Activated B cell treated with CpG ODN at 0.5 μM for 24 hours (primary cell): Measurements from ENCODE around the gene PKD1. TPM values are rescaled to one million over a fixed set of nuclear protein-coding genes. Genes with fewer than 3 reads are reported as not detected.
"Not testable (repeated sequence)": the region's sequence is repeated elsewhere in the genome, so short reads cannot be mapped to it uniquely, and the experiment has no call there.

ENCODE experiments used
- ATAC-seq: fragments of 200-7000 bp; cut with Tn5 transposase; one replicate; pipeline ENCODE4 v1.10.0; 2021; ENCODE audit warnings: low read depth, mild to moderate bottlenecking, moderate library complexity
- CTCF ChIA-PET: fragments of 350-600 bp; sonication (Branson Sonifier 250); formaldehyde crosslinking; loops from one replicate; lab custom pipeline; 2021; ENCODE audit warnings: antibody characterized with exemption; lab: Charles Lee
- POLR2A ChIA-PET: fragments of 350-600 bp; sonication (Branson Sonifier 250); formaldehyde crosslinking; loops from one replicate; lab custom pipeline; 2021; ENCODE audit warnings: antibody characterized with exemption; lab: Charles Lee
- DNase-seq: peaks from one replicate; pipeline ENCODE4 v3.0.0; 2022
- H3K27ac Mint-ChIP-seq: one replicate; pipeline ENCODE4 v1.8.0; 2020; ENCODE audit warnings: mixed read lengths
- H3K27me3 Mint-ChIP-seq: one replicate; pipeline ENCODE4 v1.8.0; 2021; ENCODE audit warnings: mixed read lengths
- H3K36me3 Mint-ChIP-seq: one replicate; pipeline ENCODE4 v1.8.0; 2021; ENCODE audit warnings: low read depth, mixed read lengths
- H3K4me1 Mint-ChIP-seq: one replicate; pipeline ENCODE4 v1.8.0; 2021; ENCODE audit warnings: mixed read lengths
- H3K4me3 Mint-ChIP-seq: one replicate; pipeline ENCODE4 v1.8.0; 2020; ENCODE audit warnings: mild to moderate bottlenecking, mixed read lengths
- H3K9me3 Mint-ChIP-seq: one replicate; pipeline ENCODE4 v1.8.0; 2020; ENCODE audit warnings: mixed read lengths
- intact Hi-C: fragments of 100-400 bp; cut with micrococcal nuclease; formaldehyde crosslinking; loops from one replicate; pipeline ENCODE4 v1.15.1; 2024
- total RNA-seq: library from RNA; stranded (reverse); gene quantifications from 2 replicates; pipeline ENCODE4 v1.2.3, GENCODE V29; 2022

PKD1 gene
- total RNA-seq, 1 donor from 2014 or later = 84.2 TPM

GRCh38 chr16:2109872-2110271, 25.8 kb downstream of the PKD1 start:
- H3K27ac Mint-ChIP-seq, DNase-seq, H3K4me1 Mint-ChIP-seq, intact Hi-C loops, H3K4me3 Mint-ChIP-seq, CTCF ChIA-PET, H3K9me3 Mint-ChIP-seq, H3K27me3 Mint-ChIP-seq, POLR2A ChIA-PET, ATAC-seq: not testable (repeated sequence)
- H3K36me3 Mint-ChIP-seq = peaks cover 25% of the 10 kb centered on the region

DNA sequence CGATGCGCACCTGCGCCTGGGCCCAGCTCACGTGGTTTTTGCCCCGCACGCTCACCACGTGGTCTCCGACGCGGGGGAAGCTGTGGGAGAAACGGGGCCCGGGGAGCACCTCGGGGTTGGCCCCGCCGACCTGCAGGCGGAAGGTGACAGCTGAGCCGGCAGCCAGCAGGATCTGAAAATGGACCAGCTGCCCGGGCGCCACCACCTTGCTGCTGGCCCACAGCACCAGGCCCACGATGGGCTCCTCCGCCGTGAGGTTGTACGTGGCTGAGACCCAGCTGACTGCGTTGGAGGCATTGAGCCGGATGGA, 26.5 kb downstream of the PKD1 start:
- ATAC-seq, CTCF ChIA-PET, intact Hi-C loops, H3K9me3 Mint-ChIP-seq, H3K27ac Mint-ChIP-seq, H3K27me3 Mint-ChIP-seq, H3K4me3 Mint-ChIP-seq, DNase-seq, H3K4me1 Mint-ChIP-seq, POLR2A ChIA-PET: not testable (repeated sequence)
- peaks cover 24% of the 10 kb centered on the region for H3K36me3 Mint-ChIP-seq

DNA sequence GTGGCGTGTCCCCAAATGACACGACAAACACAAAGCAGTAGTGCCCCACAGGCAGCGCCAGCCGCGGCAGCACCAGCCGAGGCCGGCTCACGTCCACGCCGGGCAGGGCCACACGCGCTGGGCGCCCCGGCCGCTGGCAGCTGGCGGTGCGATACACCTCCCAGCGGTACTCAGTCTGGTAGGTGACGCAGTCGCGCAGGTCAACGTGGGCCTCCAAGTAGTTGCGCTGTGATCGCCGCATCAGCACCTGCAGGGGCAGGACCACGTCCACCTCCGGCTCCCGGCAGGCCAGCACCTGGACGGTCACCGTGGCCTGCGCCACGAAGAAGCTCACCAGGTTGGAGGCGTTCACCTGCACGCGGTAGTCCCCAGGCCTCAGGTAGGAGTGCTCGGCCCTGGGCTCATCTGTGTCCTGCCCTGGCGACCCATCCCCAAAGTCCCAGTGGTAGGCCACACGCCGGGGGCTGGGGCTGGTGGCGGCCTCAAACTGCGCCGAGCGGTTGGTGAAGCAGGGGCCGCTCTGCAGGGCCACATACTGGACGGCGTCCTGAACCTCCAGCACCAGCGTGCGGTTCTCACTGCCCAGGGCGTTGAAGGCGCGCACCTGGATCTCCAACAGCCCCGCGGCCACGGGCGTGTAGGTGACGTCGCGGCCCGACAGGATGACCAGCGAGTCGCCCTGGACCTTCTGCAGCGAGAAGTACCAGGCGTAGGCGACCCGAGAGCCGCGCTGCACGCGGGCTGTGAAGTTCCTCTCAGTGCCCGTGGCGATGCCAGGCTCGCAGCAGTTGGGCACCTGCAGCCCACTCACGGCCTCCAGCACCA, 27.0 kb downstream of the PKD1 start:
- CTCF ChIA-PET, H3K4me3 Mint-ChIP-seq, ATAC-seq, intact Hi-C loops, H3K4me1 Mint-ChIP-seq, DNase-seq, H3K27ac Mint-ChIP-seq, H3K27me3 Mint-ChIP-seq, POLR2A ChIA-PET, H3K9me3 Mint-ChIP-seq: not testable (repeated sequence)
- peaks cover 23% of the 10 kb centered on the region for H3K36me3 Mint-ChIP-seq

- H3K27ac Mint-ChIP-seq, H3K9me3 Mint-ChIP-seq, CTCF ChIA-PET, DNase-seq, H3K27me3 Mint-ChIP-seq, H3K4me3 Mint-ChIP-seq, ATAC-seq, H3K4me1 Mint-ChIP-seq, POLR2A ChIA-PET, intact Hi-C loops: not testable (repeated sequence)
- H3K36me3 Mint-ChIP-seq = peaks cover 25% of the 10 kb centered on the region
Observed at GRCh38 chr16:2107791-2108125, 27.9 kb downstream of the PKD1 start.

DNA sequence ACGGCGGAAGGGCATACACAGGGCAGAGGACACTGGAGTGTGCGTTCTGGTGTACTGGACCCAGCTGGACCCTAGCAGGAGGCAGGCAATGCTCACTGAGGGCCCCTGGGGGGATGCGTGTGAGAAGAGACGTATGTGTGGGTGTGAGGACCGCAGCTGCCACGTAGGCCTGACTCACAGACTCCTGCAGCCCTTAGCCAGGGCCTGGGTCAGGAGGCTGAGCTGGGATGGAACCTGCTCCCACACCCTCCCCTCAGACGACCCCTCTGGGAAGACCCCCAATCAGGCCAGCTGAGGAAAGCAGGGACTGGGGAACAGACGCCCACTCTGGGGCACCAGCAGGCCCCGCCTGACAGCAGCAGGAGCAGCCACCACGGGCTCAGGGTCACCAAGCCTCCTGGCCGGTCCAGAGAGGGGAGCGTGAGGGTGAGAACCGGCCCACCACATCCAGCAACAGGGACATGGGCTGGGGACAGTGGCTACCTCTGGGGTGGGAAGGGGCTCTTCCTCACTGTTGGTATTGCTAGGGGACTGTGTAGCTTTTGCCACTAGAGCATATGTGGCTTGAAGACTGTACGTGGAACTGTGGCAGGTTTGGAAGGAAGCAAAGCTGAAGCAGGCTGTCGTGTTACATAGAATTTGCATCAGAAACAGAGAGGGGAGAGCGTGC, 28.4 kb downstream of the PKD1 start:
- CTCF ChIA-PET, POLR2A ChIA-PET, intact Hi-C loops, H3K9me3 Mint-ChIP-seq, DNase-seq, H3K4me3 Mint-ChIP-seq, H3K27ac Mint-ChIP-seq, H3K27me3 Mint-ChIP-seq, H3K4me1 Mint-ChIP-seq, ATAC-seq: not testable (repeated sequence)
- H3K36me3 Mint-ChIP-seq = peaks cover 26% of the 10 kb centered on the region

DNA sequence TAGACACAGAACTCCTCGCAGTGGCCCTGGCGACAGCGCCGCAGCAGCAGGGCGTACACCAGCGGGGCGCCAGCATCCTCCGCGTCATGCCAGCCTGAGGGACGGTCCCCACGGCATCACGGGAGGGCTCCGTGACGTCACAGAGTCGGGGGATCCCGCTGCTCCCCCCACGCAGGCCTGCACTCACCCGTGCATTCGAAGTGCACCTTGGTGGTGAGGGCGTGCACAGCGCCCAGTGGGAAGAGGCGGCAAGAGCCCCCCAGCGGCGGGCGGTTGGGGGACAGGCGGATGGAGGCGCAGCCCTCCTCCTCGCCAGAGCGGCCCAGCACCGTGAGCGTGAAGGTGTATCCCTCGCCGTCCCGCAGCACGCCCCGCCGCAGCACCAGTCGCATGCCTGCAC, 29.5 kb downstream of the PKD1 start:
- H3K4me1 Mint-ChIP-seq, DNase-seq, H3K9me3 Mint-ChIP-seq, H3K27me3 Mint-ChIP-seq, POLR2A ChIA-PET, H3K4me3 Mint-ChIP-seq, CTCF ChIA-PET, ATAC-seq, H3K27ac Mint-ChIP-seq, intact Hi-C loops: not testable (repeated sequence)
- H3K36me3 Mint-ChIP-seq = peaks cover 26% of the 10 kb centered on the region

GRCh38 chr16:2105769-2106168, 29.9 kb downstream of the PKD1 start:
- CTCF ChIA-PET, H3K27ac Mint-ChIP-seq, H3K4me3 Mint-ChIP-seq, POLR2A ChIA-PET, H3K9me3 Mint-ChIP-seq, ATAC-seq, H3K27me3 Mint-ChIP-seq, DNase-seq, intact Hi-C loops, H3K4me1 Mint-ChIP-seq: not testable (repeated sequence)
- H3K36me3 Mint-ChIP-seq = peaks cover 24% of the 10 kb centered on the region

GRCh38 chr16:2105291-2105690, 30.4 kb downstream of the PKD1 start:
- H3K4me3 Mint-ChIP-seq, H3K27ac Mint-ChIP-seq, H3K9me3 Mint-ChIP-seq, ATAC-seq, POLR2A ChIA-PET, DNase-seq, H3K4me1 Mint-ChIP-seq, intact Hi-C loops, CTCF ChIA-PET, H3K27me3 Mint-ChIP-seq: not testable (repeated sequence)
- H3K36me3 Mint-ChIP-seq = peaks cover 24% of the 10 kb centered on the region

- H3K27me3 Mint-ChIP-seq, H3K4me1 Mint-ChIP-seq, CTCF ChIA-PET, DNase-seq, H3K9me3 Mint-ChIP-seq, intact Hi-C loops, POLR2A ChIA-PET, H3K4me3 Mint-ChIP-seq, ATAC-seq, H3K27ac Mint-ChIP-seq: not testable (repeated sequence)
- peaks cover 20% of the 10 kb centered on the region for H3K36me3 Mint-ChIP-seq
Observed at GRCh38 chr16:2104464-2104863, 31.2 kb downstream of the PKD1 start.
